Activated CD4-positive, alpha-beta memory T cell treated with anti-CD3 and anti-CD28 coated beads, Interleukin-2, amount 10 ng/mL, durations not matched to agents 7 days and 5 days (primary cell): ENCODE data around the gene TAB3. TPM values are rescaled to one million over a fixed set of nuclear protein-coding genes. Genes with fewer than 3 reads are reported as not detected.

ENCODE experiments used
- CTCF ChIA-PET: fragments of 350-600 bp; sonication (Branson Sonifier 250); formaldehyde crosslinking; loops from one replicate; lab custom pipeline; 2021; ENCODE audit warnings: antibody characterized with exemption, inconsistent platforms; lab: Charles Lee
- POLR2A ChIA-PET: fragments of 350-600 bp; sonication (Branson Sonifier 250); formaldehyde crosslinking; loops from one replicate; lab custom pipeline; 2021; ENCODE audit warnings: antibody characterized with exemption; lab: Charles Lee
- DNase-seq: peaks from one replicate; pipeline ENCODE4 v3.0.0-alpha.2; 2020
- H3K27ac Mint-ChIP-seq: one replicate; pipeline ENCODE4 v1.8.0; 2021; ENCODE audit warnings: mild to moderate bottlenecking, mixed read lengths
- H3K27me3 Mint-ChIP-seq: one replicate; pipeline ENCODE4 v1.8.0; 2021; ENCODE audit warnings: mixed read lengths
- H3K36me3 Mint-ChIP-seq: one replicate; pipeline ENCODE4 v1.8.0; 2021; ENCODE audit warnings: low read depth, mixed read lengths
- H3K4me1 Mint-ChIP-seq: one replicate; pipeline ENCODE4 v1.8.0; 2021; ENCODE audit warnings: mixed read lengths
- H3K4me3 Mint-ChIP-seq: one replicate; pipeline ENCODE4 v1.8.0; 2021; ENCODE audit warnings: mild to moderate bottlenecking, mixed read lengths
- H3K9me3 Mint-ChIP-seq: one replicate; pipeline ENCODE4 v1.8.0; 2021; ENCODE audit warnings: mixed read lengths
- total RNA-seq, 2 experiments: library from RNA; stranded (reverse); gene quantifications; one replicate each; pipeline ENCODE4 v1.2.3, GENCODE V29; 2021

Gene TAB3
- 10 to 100 TPM; 20.8 to 21.6 TPM for total RNA-seq

- Mint-ChIP-seq H3K4me3 (peak within 1 kb of the TSS; percentile 83), H3K36me3 (peaks cover 7% of the 10 kb centered on the region), H3K4me1 (peaks cover 31% of the 10 kb centered on the region), H3K27me3 (no peaks in the 10 kb centered on the region), H3K27ac (peak within 1 kb of the TSS; percentile 94), H3K9me3 (no peaks in the 10 kb centered on the region)
- ChIA-PET POLR2A (interaction anchor here (1.0 to 3.7 kb wide), 10 partner anchors 11 to 312 kb away, joined by 3 to 15 read pairs (median 6); partner anchors contain the start of genes GK and TASL), CTCF (interaction anchor here (1.3 kb wide), 1 partner anchor 312 kb away, joined by 4 read pairs; no protein-coding TSS in a partner anchor)
- DNase-seq: peak; percentile 94
Measured at GRCh38 chrX:30889147-30890140, at the start of gene TAB3. Gene TAB3 (minus strand): TSS chrX:30889254. CDS start chrX:30859588, 29,666 bp downstream.

- H3K27ac Mint-ChIP-seq: no peak overlapping the region
- no peaks in the 10 kb centered on the region for H3K4me1 Mint-ChIP-seq
- no peaks in the 10 kb centered on the region for H3K9me3 Mint-ChIP-seq
- no peak for DNase-seq
- no peak overlapping the region for H3K4me3 Mint-ChIP-seq
- no peaks in the 10 kb centered on the region for H3K36me3 Mint-ChIP-seq
- ChIA-PET CTCF (interaction anchor here (0.7 kb wide), 1 partner anchor 12 kb away, joined by 3 read pairs; no protein-coding TSS in a partner anchor), POLR2A (no interaction called here)
- H3K27me3 Mint-ChIP-seq: no peaks in the 10 kb centered on the region
Measured at GRCh38 chrX:30938295-30938694, 49.2 kb upstream of the TAB3 start.

- Mint-ChIP-seq H3K27ac (no peak overlapping the region), H3K4me1 (no peaks in the 10 kb centered on the region), H3K4me3 (no peak overlapping the region), H3K27me3 (no peaks in the 10 kb centered on the region), H3K9me3 (no peaks in the 10 kb centered on the region), H3K36me3 (no peaks in the 10 kb centered on the region)
- DNase-seq: no peak
- CTCF ChIA-PET: no interaction called here
- POLR2A ChIA-PET: no interaction called here
Measured at GRCh38 chrX:30935985-30936384, 46.9 kb upstream of the TAB3 start.

- H3K9me3 Mint-ChIP-seq: no peaks in the 10 kb centered on the region
- H3K4me1 Mint-ChIP-seq: no peaks in the 10 kb centered on the region
Measured at GRCh38 chrX:30931920-30932319, 42.9 kb upstream of the TAB3 start.

GRCh38 chrX:30930679-30931078 is 41.6 kb upstream of the TAB3 start:
- Mint-ChIP-seq H3K36me3 (no peaks in the 10 kb centered on the region), H3K27ac (no peak overlapping the region), H3K27me3 (no peaks in the 10 kb centered on the region), H3K9me3 (no peaks in the 10 kb centered on the region), H3K4me1 (no peaks in the 10 kb centered on the region), H3K4me3 (no peak overlapping the region)
- ChIA-PET POLR2A (no interaction called here), CTCF (no interaction called here)
- DNase-seq: no peak

More at GRCh38 chrX:30931920-30932319, 42.9 kb upstream of the TAB3 start:
- no peaks in the 10 kb centered on the region for H3K27me3 Mint-ChIP-seq
- CTCF ChIA-PET: no interaction called here
- no peak overlapping the region for H3K4me3 Mint-ChIP-seq
- DNase-seq: no peak
- POLR2A ChIA-PET: no interaction called here
- H3K36me3 Mint-ChIP-seq: no peaks in the 10 kb centered on the region
- no peak overlapping the region for H3K27ac Mint-ChIP-seq

- no peaks in the 10 kb centered on the region for H3K4me1 Mint-ChIP-seq
- H3K36me3 Mint-ChIP-seq: no peaks in the 10 kb centered on the region
- no peak overlapping the region for H3K27ac Mint-ChIP-seq
- H3K27me3 Mint-ChIP-seq: no peaks in the 10 kb centered on the region
- no peaks in the 10 kb centered on the region for H3K9me3 Mint-ChIP-seq
- no peak for DNase-seq
- ChIA-PET CTCF (no interaction called here), POLR2A (no interaction called here)
- no peak overlapping the region for H3K4me3 Mint-ChIP-seq
Measured at GRCh38 chrX:30930143-30930542, 41.1 kb upstream of the TAB3 start.

- H3K27ac Mint-ChIP-seq: no peak overlapping the region
- POLR2A ChIA-PET: no interaction called here
- no peaks in the 10 kb centered on the region for H3K4me1 Mint-ChIP-seq
- DNase-seq: no peak
- no peak overlapping the region for H3K4me3 Mint-ChIP-seq
- no peaks in the 10 kb centered on the region for H3K9me3 Mint-ChIP-seq
- CTCF ChIA-PET: no interaction called here
- peaks cover 8% of the 10 kb centered on the region for H3K27me3 Mint-ChIP-seq
- H3K36me3 Mint-ChIP-seq: no peaks in the 10 kb centered on the region
Measured at GRCh38 chrX:30920271-30920670, 31.2 kb upstream of the TAB3 start.

GRCh38 chrX:30918480-30918879 is 29.4 kb upstream of the TAB3 start:
- Mint-ChIP-seq H3K36me3 (no peaks in the 10 kb centered on the region), H3K27me3 (peaks cover 6% of the 10 kb centered on the region), H3K4me1 (no peaks in the 10 kb centered on the region), H3K9me3 (no peaks in the 10 kb centered on the region), H3K4me3 (no peak overlapping the region), H3K27ac (no peak overlapping the region)
- no peak for DNase-seq
- CTCF ChIA-PET: no interaction called here
- POLR2A ChIA-PET: no interaction called here

GRCh38 chrX:30913492-30913891 is 24.4 kb upstream of the TAB3 start:
- Mint-ChIP-seq H3K27ac (no peak overlapping the region), H3K27me3 (no peaks in the 10 kb centered on the region), H3K4me1 (peaks cover 10% of the 10 kb centered on the region), H3K9me3 (no peaks in the 10 kb centered on the region), H3K4me3 (no peak overlapping the region), H3K36me3 (no peaks in the 10 kb centered on the region)
- no peak for DNase-seq
- ChIA-PET POLR2A (no interaction called here), CTCF (no interaction called here)

GRCh38 chrX:30910124-30910860 is 21.2 kb upstream of the TAB3 start:
- DNase-seq: peak; percentile 17
- Mint-ChIP-seq H3K4me1 (peaks cover 10% of the 10 kb centered on the region), H3K36me3 (no peaks in the 10 kb centered on the region), H3K27me3 (no peaks in the 10 kb centered on the region), H3K27ac (peak overlapping the region; percentile 40), H3K4me3 (no peak overlapping the region), H3K9me3 (no peaks in the 10 kb centered on the region)
- ChIA-PET POLR2A (interaction anchor here (1.2 to 1.5 kb wide), 2 partner anchors 10 to 21 kb away, joined by 6 to 10 read pairs; partner anchors contain the start of gene TAB3), CTCF (no interaction called here)

- no peaks in the 10 kb centered on the region for H3K36me3 Mint-ChIP-seq
- no peak for DNase-seq
- ChIA-PET POLR2A (interaction anchor here (1.2 kb wide), 1 partner anchor 17 kb away, joined by 3 read pairs; no protein-coding TSS in a partner anchor), CTCF (no interaction called here)
- H3K4me3 Mint-ChIP-seq: no peak overlapping the region
- peaks cover 10% of the 10 kb centered on the region for H3K4me1 Mint-ChIP-seq
- H3K27me3 Mint-ChIP-seq: peaks cover 3% of the 10 kb centered on the region
- H3K9me3 Mint-ChIP-seq: no peaks in the 10 kb centered on the region
- H3K27ac Mint-ChIP-seq: no peak overlapping the region
Measured at GRCh38 chrX:30906726-30907125, 17.7 kb upstream of the TAB3 start.

- CTCF ChIA-PET: no interaction called here
- POLR2A ChIA-PET: no interaction called here
- no peak overlapping the region for H3K4me3 Mint-ChIP-seq
- no peak for DNase-seq
- H3K4me1 Mint-ChIP-seq: peaks cover 6% of the 10 kb centered on the region
- no peak overlapping the region for H3K27ac Mint-ChIP-seq
- peaks cover 3% of the 10 kb centered on the region for H3K27me3 Mint-ChIP-seq
- no peaks in the 10 kb centered on the region for H3K9me3 Mint-ChIP-seq
- no peaks in the 10 kb centered on the region for H3K36me3 Mint-ChIP-seq
Measured at GRCh38 chrX:30905321-30905720, 16.3 kb upstream of the TAB3 start.

- no peak for DNase-seq
- Mint-ChIP-seq H3K27ac (no peak overlapping the region), H3K36me3 (no peaks in the 10 kb centered on the region), H3K9me3 (no peaks in the 10 kb centered on the region), H3K4me1 (peaks cover 9% of the 10 kb centered on the region), H3K27me3 (peaks cover 3% of the 10 kb centered on the region), H3K4me3 (no peak overlapping the region)
- CTCF ChIA-PET: no interaction called here
- POLR2A ChIA-PET: no interaction called here
Measured at GRCh38 chrX:30904632-30905031, 15.6 kb upstream of the TAB3 start.
